ENCODE data around the gene PRKACG. TPM values are rescaled to one million over a fixed set of nuclear protein-coding genes. Genes with fewer than 3 reads are reported as not detected.

The PRKACG gene
- total and polyA plus RNA-seq, 4 donors = not detected

GRCh38 chr9:69003051-69003450 is 10.9 kb downstream of the PRKACG start:
- TF ChIP-seq CTCF (IDR thresholded peaks at IDR 0.05; ENCODE audit: control extremely low read depth, extremely low read depth) = no peak

GRCh38 chr9:69001921-69002320 is 12.0 kb downstream of the PRKACG start:
- H3K27ac ChIP-seq (ENCODE audit: low read depth in 1 of 2, low read length in 1 of 2) = no peak overlapping the region
- no peak for ATAC-seq (ENCODE audit: insufficient read depth, low FRiP score)
- WGBS, 2 donors = 72 to 73% methylated on average over 8 of the region's 8 CpGs
- TF ChIP-seq CTCF (IDR thresholded peaks at IDR 0.05; ENCODE audit: control extremely low read depth, extremely low read depth) = no peak
- peaks cover 0 to 2% (median 0%) of the 10 kb centered on the region in 4 donors for H3K36me3 ChIP-seq (ENCODE audit: control insufficient read depth in 4 of 4, insufficient read depth in 4 of 4, low read length in 4 of 4)
- H3K4me3 ChIP-seq = no peak overlapping the region
- H3K27me3 ChIP-seq (ENCODE audit: control insufficient read depth in 3 of 3, insufficient read depth in 3 of 3, low read length in 2 of 3) = no peaks in the 10 kb centered on the region
- H3K4me1 ChIP-seq (ENCODE audit: control insufficient read depth in 5 of 5, insufficient read depth in 5 of 5, low read length in 5 of 5) = peaks cover 0 to 25% (median 3%) of the 10 kb centered on the region in 5 donors
- no peaks in the 10 kb centered on the region for H3K9me3 ChIP-seq (ENCODE audit: control insufficient read depth in 4 of 4, insufficient read depth in 3 of 4, low read length in 3 of 4)
- no peak for DNase-seq
- H3K9ac ChIP-seq (ENCODE audit: insufficient read depth in 1 of 2, low read length in 2 of 2) = no peak overlapping the region

More at GRCh38 chr9:69003051-69003450, 10.9 kb downstream of the PRKACG start:
- Histone ChIP-seq H3K9ac (ENCODE audit: insufficient read depth in 1 of 2, low read length in 2 of 2) (no peak overlapping the region), H3K4me3 (no peak overlapping the region), H3K27me3 (ENCODE audit: control insufficient read depth in 3 of 3, insufficient read depth in 3 of 3, low read length in 2 of 3) (no peaks in the 10 kb centered on the region), H3K9me3 (ENCODE audit: control insufficient read depth in 4 of 4, insufficient read depth in 3 of 4, low read length in 3 of 4) (no peaks in the 10 kb centered on the region), H3K4me1 (ENCODE audit: control insufficient read depth in 5 of 5, insufficient read depth in 5 of 5, low read length in 5 of 5) (peaks cover 0 to 21% (median 0%) of the 10 kb centered on the region in 5 donors), H3K27ac (ENCODE audit: low read depth in 1 of 2, low read length in 1 of 2) (no peak overlapping the region), H3K36me3 (ENCODE audit: control insufficient read depth in 4 of 4, insufficient read depth in 4 of 4, low read length in 4 of 4) (peaks cover 0 to 2% (median 0%) of the 10 kb centered on the region in 4 donors)
- WGBS, 2 donors = 77 to 86% methylated on average over 8 of the region's 8 CpGs
- no peak for ATAC-seq (ENCODE audit: insufficient read depth, low FRiP score)
- no peak for DNase-seq

- DNase-seq (peak; percentile 74 to 86 (median 82)), ATAC-seq (ENCODE audit: insufficient read depth, low FRiP score) (peak; percentile 82)
- no peaks in the 10 kb centered on the region for H3K9me3 ChIP-seq (ENCODE audit: control insufficient read depth in 4 of 4, insufficient read depth in 3 of 4, low read length in 3 of 4)
- peak; percentile 73 for TF ChIP-seq CTCF (IDR thresholded peaks at IDR 0.05; ENCODE audit: control extremely low read depth, extremely low read depth)
- H3K27ac ChIP-seq (ENCODE audit: low read depth in 1 of 2, low read length in 1 of 2) = peak overlapping the region in 1 of 2 donors; percentile 20
- peaks cover 0 to 25% (median 3%) of the 10 kb centered on the region in 5 donors for H3K4me1 ChIP-seq (ENCODE audit: control insufficient read depth in 5 of 5, insufficient read depth in 5 of 5, low read length in 5 of 5)
- no peak overlapping the region for H3K9ac ChIP-seq (ENCODE audit: insufficient read depth in 1 of 2, low read length in 2 of 2)
- H3K4me3 ChIP-seq = no peak overlapping the region
- H3K27me3 ChIP-seq (ENCODE audit: control insufficient read depth in 3 of 3, insufficient read depth in 3 of 3, low read length in 2 of 3) = no peaks in the 10 kb centered on the region
- WGBS, 2 donors = 39% methylated on average over 10 of the region's 10 CpGs
- no peaks in the 10 kb centered on the region for H3K36me3 ChIP-seq (ENCODE audit: control insufficient read depth in 4 of 4, insufficient read depth in 4 of 4, low read length in 4 of 4)
Observed at GRCh38 chr9:68999393-69000105, 14.4 kb downstream of the PRKACG start.
